AG09309 (cell line): Measurements from ENCODE around the gene MPRIP.

Experiments used
- DNase-seq: peaks from one replicate; pipeline ENCODE4 v3.0.0-alpha.2; 2010; ENCODE audit warnings: low read depth
- H3K4me3 ChIP-seq: 2 replicates; pipeline ENCODE4 v1.5.1; 2011; ENCODE audit warnings: mild to moderate bottlenecking, low read depth, low read length, moderate library complexity; ENCODE audit not compliant: control insufficient read depth
- CTCF ChIP-seq: IDR thresholded peaks from 2 replicates; pipeline ENCODE4 v1.5.1; 2011; ENCODE audit warnings: mild to moderate bottlenecking, low read depth, low read length, inconsistent platforms; ENCODE audit not compliant: insufficient read depth, control insufficient read depth; ENCODE audit errors: missing control alignments

Gene MPRIP

GRCh38 chr17:17024778-17025300, 17.4 kb upstream of the MPRIP start:
- no peak for TF ChIP-seq CTCF
- DNase-seq = no peak
- no peak overlapping the region for H3K4me3 ChIP-seq

DNA sequence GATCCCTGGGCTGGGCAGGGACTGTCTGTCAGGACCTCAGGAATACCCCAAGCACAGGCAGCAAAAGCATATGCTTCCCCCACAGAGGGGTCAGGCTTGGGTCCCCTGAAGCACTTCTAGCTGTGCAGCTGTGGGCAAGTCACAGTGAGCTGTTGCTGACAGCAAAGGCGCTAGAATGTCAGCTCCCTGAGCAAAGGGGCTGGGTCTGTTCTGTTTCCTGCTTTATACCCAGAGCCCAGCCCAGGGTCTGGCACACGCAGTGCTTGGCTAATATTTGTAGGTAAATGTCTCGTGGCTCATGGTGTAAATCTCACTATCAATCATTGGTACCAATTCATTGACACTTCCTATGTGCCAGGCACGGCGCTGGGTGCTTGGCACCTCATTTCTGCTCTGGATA, 16.6 kb upstream of the MPRIP start:
- DNase-seq = no peak
- TF ChIP-seq CTCF = no peak
- no peak overlapping the region for H3K4me3 ChIP-seq

DNA sequence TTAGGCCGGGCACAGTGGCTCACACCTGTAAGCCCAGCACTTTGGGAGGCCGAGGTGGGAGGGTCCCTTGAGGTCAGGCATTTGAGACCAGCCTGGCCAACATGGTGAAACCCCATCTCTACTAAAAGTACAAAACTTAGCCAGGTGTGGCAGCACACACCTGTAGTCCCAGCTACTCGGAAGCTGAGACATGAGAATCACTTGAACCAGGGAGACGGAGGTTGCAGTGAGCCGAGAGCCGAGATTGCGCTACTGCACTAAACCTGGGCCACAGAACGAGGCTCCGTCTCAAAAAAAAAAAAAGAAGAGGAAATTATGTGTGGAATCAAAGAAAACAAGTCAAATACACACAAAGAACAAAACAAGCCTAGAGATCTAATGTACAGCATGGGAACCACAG, 16.1 kb upstream of the MPRIP start:
- DNase-seq = no peak
- no peak for TF ChIP-seq CTCF

DNA sequence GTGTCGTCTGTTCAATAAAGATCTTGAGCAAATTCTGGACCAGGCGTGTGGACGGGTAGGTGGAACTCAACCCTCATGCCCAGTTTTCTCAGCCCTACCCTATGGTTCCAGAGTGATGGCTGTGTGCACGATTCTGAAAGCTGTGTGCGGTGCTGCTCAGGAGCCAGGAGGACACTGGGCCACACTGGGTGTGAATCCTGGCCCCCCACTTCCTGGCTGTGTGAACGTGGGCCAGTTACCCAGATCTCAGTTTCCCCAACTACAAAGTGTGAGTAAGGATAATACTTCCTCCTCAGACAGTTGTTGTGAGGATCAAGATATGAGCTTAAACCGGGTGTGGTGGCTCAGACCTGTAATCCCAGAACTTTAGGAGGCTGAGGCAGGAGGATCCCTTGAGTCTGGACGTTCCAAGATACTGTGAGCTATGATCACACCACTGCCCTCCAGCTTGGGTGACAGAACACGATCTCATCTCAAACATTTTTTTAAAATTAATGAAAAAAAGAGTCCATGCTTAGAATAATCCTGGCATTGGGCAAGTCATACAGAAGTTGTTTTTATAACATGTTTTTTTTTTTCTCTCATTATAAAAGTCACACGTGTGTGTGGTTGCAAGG, 14.7 kb upstream of the MPRIP start:
- TF ChIP-seq CTCF = no peak
- DNase-seq = no peak

More for the DNA sequence above, 16.1 kb upstream of the MPRIP start:
- no peak overlapping the region for H3K4me3 ChIP-seq

DNA sequence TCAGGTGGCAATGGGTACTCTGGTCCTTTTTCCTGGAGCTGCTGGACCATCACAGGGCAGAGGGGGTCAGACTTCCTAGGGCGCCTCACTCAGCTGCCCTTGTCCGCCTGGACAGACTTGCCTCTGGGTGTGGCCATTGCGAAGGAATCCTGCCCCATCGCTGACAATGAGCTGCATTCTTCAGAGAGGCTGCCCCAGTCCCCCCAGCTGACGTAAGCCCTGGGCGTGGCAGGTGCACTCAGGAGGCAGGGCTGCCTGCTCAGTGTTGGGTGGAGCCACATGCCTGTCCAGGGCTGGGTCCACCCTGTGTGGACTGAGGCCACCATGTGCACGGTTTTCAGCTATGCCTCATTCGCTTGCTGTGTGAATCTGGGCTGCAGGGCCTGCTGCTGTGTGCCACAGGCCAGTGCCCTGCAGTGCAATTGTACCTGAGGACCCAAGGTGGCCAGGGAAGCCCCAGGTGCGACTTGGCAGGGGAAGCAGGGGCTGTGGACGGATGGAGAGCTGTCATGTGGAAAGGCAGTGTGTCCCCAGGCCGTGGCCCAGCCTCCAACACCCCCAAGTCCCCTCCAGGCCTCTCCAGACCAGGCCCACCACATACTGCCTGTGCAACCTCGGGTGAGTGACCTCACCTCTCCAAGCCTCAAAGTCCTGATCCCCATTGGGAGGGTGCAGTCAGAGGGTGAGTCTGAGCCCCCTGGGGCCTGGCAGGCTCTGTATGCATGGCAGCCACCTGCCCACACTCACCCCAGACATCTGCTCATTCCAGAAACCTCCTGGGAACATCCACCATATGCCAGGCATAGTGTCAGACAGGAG, 14.0 kb upstream of the MPRIP start:
- no peak for DNase-seq
- no peak for TF ChIP-seq CTCF
- H3K4me3 ChIP-seq = no peak overlapping the region

More for the DNA sequence above, 14.7 kb upstream of the MPRIP start:
- no peak overlapping the region for H3K4me3 ChIP-seq

DNA sequence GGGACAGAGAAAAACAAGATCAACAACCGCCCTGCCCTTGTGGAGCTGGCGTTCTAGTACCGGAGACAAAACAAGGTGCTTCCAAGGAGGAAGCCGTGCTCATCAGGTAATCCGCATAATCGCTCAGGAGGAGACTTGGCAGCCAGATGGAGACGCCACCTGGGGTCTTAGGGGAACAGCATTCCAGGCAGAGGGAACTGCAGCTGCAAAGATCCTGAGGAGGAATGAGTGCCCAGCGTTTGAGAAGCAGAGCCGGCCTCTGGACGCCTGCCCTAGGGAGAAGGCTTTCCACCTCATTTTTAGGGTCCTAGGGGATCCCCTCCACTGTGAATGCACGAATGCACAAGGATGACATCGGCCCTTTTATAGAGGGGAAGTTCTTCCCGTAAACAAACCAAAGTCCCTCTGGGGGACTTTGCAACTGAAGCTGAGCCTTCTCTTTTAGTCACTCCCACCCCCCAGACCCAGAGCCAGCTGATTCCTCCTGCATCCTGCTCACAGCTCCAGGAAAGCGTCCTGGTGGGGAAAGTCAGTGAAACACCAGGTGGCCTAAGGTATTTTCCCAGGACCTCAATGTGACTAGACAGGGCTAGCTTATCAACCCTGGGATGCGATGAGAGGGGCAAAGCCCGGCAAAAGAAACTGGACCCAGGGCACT, 13.2 kb upstream of the MPRIP start:
- no peak overlapping the region for H3K4me3 ChIP-seq
- TF ChIP-seq CTCF = no peak
- no peak for DNase-seq
